Nephron (organoid): ENCODE data around the gene ZNRF1.
"Not testable (repeated sequence)": the region's sequence is repeated elsewhere in the genome, so short reads cannot be mapped to it uniquely, and the experiment has no call there.

Source experiments
- H3K27ac Mint-ChIP-seq, 3 experiments: 2 replicates each; pipeline ENCODE4 v1.8.0; 2020; ENCODE audit warnings: mixed read lengths in 3 of 3, mild to moderate bottlenecking in 2 of 3, moderate library complexity in 1 of 3
- H3K27me3 Mint-ChIP-seq: 2 replicates; pipeline ENCODE4 v1.8.0; 2021; ENCODE audit warnings: low read depth, mild to moderate bottlenecking, moderate library complexity, mixed read lengths
- H3K36me3 Mint-ChIP-seq: 2 replicates; pipeline ENCODE4 v1.8.0; 2020; ENCODE audit warnings: low read depth, mixed read lengths
- H3K4me1 Mint-ChIP-seq: 2 replicates; pipeline ENCODE4 v1.8.0; 2020; ENCODE audit warnings: mixed read lengths
- H3K4me3 Mint-ChIP-seq, 3 experiments: 2 replicates each; pipeline ENCODE4 v1.8.0; 2020; ENCODE audit warnings: mild to moderate bottlenecking in 3 of 3, mixed read lengths in 3 of 3, moderate library complexity in 2 of 3
- H3K9me3 Mint-ChIP-seq: 2 replicates; pipeline ENCODE4 v1.8.0; 2020; ENCODE audit warnings: mixed read lengths
- CTCF ChIP-seq, 3 experiments: fragments of 200-600 bp; sonication (generic); IDR thresholded peaks; one replicate each; pipeline ENCODE4 v1.5.0; 2021; ENCODE audit warnings: antibody characterized with exemption in 3 of 3; ENCODE audit not compliant: unreplicated experiment in 3 of 3

The ZNRF1 gene

DNA sequence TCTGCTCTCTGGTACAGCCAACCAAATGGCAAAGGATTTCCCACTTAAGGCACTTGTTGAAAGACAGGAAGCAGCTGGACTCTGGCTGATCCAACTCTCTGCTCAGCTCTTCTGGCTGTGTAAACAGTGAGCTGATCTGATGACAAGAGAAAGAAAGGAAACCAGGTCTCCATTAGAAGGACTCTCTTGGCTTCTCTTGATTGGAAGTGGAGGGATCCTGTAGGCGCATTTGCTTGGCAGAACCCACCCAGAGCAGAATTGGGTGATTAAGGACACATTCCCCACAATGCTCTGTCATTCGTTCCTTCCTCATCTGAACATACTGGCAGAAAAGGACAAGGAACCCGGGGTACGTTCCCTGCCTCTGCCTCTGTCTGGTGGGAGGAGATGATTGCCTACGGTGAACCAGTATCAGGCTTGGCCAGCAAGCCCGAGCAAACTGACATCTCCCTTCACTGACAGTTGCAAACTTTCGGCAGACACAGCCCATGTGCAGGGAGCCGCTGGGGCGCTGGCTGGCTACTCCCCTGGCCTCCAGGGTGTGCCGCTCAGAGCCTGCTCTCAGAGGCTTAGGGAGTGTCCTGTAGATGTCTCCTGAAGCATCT lies 88.7 kb downstream of the ZNRF1 start:
- peaks cover 10% of the 10 kb centered on the region for H3K36me3 Mint-ChIP-seq
- peak overlapping the region in 1 of 3 experiments; percentile 39 for H3K4me3 Mint-ChIP-seq
- peak overlapping the region; percentile 38 to 80 (median 49) for H3K27ac Mint-ChIP-seq
- TF ChIP-seq CTCF (IDR thresholded peaks at IDR 0.05; ENCODE audit: unreplicated experiment in 3 of 3): no peak
- peaks cover 83% of the 10 kb centered on the region for H3K4me1 Mint-ChIP-seq
- H3K9me3 Mint-ChIP-seq: no peaks in the 10 kb centered on the region
- H3K27me3 Mint-ChIP-seq: no peaks in the 10 kb centered on the region

GRCh38 chr16:75088216-75088615 lies 89.4 kb downstream of the ZNRF1 start:
- no peaks in the 10 kb centered on the region for H3K9me3 Mint-ChIP-seq
- H3K27ac Mint-ChIP-seq: peak overlapping the region; percentile 38 to 80 (median 49)
- peak overlapping the region in 1 of 3 experiments; percentile 11 for H3K4me3 Mint-ChIP-seq
- no peaks in the 10 kb centered on the region for H3K27me3 Mint-ChIP-seq
- H3K4me1 Mint-ChIP-seq: peaks cover 81% of the 10 kb centered on the region
- H3K36me3 Mint-ChIP-seq: peaks cover 10% of the 10 kb centered on the region
- TF ChIP-seq CTCF (IDR thresholded peaks at IDR 0.05; ENCODE audit: unreplicated experiment in 3 of 3): no peak

DNA sequence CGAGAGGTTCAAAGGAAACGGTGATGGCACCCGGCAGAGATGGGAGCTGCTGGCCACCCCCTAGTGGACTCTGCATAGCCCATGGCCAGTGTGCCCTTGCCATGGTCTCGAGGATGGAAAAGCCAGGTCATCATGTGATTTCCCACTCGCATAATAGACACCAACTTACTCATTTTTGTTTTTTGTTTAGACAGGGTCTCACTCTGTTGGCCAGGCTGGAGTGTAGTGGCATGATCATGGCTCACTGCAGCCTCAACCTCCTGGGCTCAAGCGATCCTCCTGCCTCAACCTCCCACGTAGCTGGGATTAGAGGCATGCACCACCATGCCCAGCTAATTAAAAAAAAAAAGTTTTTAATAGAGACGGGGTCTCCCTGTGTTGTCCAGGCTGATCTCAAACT lies 90.1 kb downstream of the ZNRF1 start:
- Mint-ChIP-seq H3K27me3 (no peaks in the 10 kb centered on the region), H3K4me1 (peaks cover 73% of the 10 kb centered on the region), H3K36me3 (peaks cover 14% of the 10 kb centered on the region), H3K4me3 (no peak overlapping the region), H3K27ac (peak overlapping the region in 1 of 3 experiments; percentile 80), H3K9me3 (no peaks in the 10 kb centered on the region)
- TF ChIP-seq CTCF (IDR thresholded peaks at IDR 0.05; ENCODE audit: unreplicated experiment in 3 of 3): no peak

- no peaks in the 10 kb centered on the region for H3K9me3 Mint-ChIP-seq
- H3K4me3 Mint-ChIP-seq: no peak overlapping the region
- TF ChIP-seq CTCF (IDR thresholded peaks at IDR 0.05; ENCODE audit: unreplicated experiment in 3 of 3): no peak
- peaks cover 14% of the 10 kb centered on the region for H3K36me3 Mint-ChIP-seq
- H3K27ac Mint-ChIP-seq: no peak overlapping the region
- H3K4me1 Mint-ChIP-seq: peaks cover 66% of the 10 kb centered on the region
- H3K27me3 Mint-ChIP-seq: no peaks in the 10 kb centered on the region
Measured at GRCh38 chr16:75089486-75090202, 90.8 kb downstream of the ZNRF1 start.

DNA sequence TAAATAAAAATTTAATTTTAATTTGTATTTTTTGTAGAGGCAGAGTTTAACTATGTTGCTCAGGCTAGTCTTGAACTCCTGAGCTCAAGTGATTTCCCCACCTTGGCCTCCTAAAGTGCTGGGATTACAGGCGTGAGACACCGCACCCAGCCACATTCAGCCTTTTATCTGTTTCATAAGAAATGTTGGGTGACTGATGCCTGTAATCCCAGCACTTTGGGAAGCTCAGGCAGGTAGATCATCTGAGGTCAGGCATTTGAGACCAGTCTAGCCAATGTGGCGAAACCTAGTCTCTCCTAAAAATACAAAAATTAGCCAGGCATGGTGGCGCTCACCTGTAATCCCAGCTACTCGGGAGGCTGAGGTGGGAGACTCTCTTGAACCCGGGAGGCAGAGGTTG lies 92.1 kb downstream of the ZNRF1 start:
- not testable (repeated sequence) for H3K27ac Mint-ChIP-seq, H3K9me3 Mint-ChIP-seq, H3K36me3 Mint-ChIP-seq, H3K4me3 Mint-ChIP-seq, H3K27me3 Mint-ChIP-seq
- H3K4me1 Mint-ChIP-seq: peaks cover 56% of the 10 kb centered on the region

DNA sequence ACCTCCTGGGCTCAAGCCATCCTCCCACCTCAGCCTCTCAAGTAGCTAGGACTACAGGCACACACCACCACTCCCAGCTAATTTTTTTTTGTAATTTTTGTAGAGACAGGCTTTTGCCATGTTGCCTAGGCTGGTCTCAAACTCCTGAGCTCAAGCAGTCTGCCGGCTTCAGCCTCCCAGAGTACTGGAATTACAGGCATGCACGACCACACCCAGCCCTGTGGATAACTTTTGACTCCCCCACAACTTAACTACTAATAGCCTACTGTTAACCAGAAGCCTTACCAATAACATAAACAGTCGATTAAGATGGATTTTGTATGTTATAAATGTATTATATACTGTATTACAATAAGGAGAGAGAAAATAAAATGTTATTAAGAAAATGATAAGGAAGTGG lies 92.8 kb downstream of the ZNRF1 start:
- not testable (repeated sequence) for H3K36me3 Mint-ChIP-seq, H3K9me3 Mint-ChIP-seq, H3K4me3 Mint-ChIP-seq, H3K27me3 Mint-ChIP-seq, H3K27ac Mint-ChIP-seq
- peaks cover 56% of the 10 kb centered on the region for H3K4me1 Mint-ChIP-seq

DNA sequence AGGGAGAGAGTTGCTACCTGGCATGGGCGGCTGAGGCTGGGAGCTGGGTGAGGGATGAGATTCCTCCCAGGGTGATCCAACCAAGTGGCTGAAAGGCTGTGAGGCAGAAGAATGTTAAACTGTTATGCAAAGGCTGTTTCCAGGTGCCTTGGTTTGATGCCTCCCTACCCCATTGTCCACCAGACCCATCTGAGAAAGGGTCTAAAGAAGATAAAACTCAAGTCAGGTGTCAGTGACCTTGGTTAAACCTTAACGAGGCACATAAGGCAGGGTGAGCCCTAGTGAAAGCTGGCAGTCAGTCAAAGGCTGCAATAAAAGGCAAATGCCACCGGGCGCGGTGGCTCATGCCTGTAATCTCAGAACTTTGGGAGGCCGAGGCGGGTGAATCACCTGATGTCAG lies 94.0 kb downstream of the ZNRF1 start:
- Mint-ChIP-seq H3K27ac (no peak overlapping the region), H3K27me3 (no peaks in the 10 kb centered on the region), H3K4me3 (no peak overlapping the region), H3K36me3 (peaks cover 13% of the 10 kb centered on the region), H3K9me3 (no peaks in the 10 kb centered on the region), H3K4me1 (peaks cover 51% of the 10 kb centered on the region)
- no peak for TF ChIP-seq CTCF (IDR thresholded peaks at IDR 0.05; ENCODE audit: unreplicated experiment in 3 of 3)
